Body of pancreas (tissue), 4 donors: ENCODE results near the gene TPSAB1. TPM values are rescaled to one million over a fixed set of nuclear protein-coding genes. Genes with fewer than 3 reads are reported as not detected.
"Not testable (repeated sequence)": the region's sequence is repeated elsewhere in the genome, so short reads cannot be mapped to it uniquely, and the experiment has no call there.

Experiments used
- ATAC-seq: fragments of 150-250 bp; one replicate; pipeline ENCODE4 v1.9.1; 2016
- DNase-seq, 4 donors: peaks; one replicate each; pipeline ENCODE4 v3.0.0-alpha.2; 2019
- H3K27ac ChIP-seq, 4 donors: fragments of 200-600 bp; sonication (generic); 1 replicate in 3 of 4; 2 replicates in 1 of 4; pipeline versions ENCODE4 v1.5.1 to v1.6.1; 2016 to 2019; ENCODE audit warnings: mild to moderate bottlenecking in 1 of 4, mixed read lengths in 1 of 4, moderate library complexity in 1 of 4
- H3K27me3 ChIP-seq, 2 donors: fragments of 200-600 bp; sonication (generic); one replicate each; pipeline ENCODE4 v1.6.0; 2016; ENCODE audit warnings: mild to moderate bottlenecking in 1 of 2
- H3K36me3 ChIP-seq, 2 donors: fragments of 200-600 bp; sonication (generic); replicated peaks in 1 of 2; 2 replicates each; pipeline ENCODE4 v1.5.1; 2016; ENCODE audit warnings: low read depth in 2 of 2; ENCODE audit not compliant: insufficient read depth in 1 of 2
- H3K4me1 ChIP-seq: fragments of 200-600 bp; sonication (generic); one replicate; pipeline ENCODE4 v1.6.0; 2016
- H3K4me3 ChIP-seq, 2 donors: fragments of 200-600 bp; sonication (generic); 1 replicate in 1 of 2; 2 replicates in 1 of 2; pipeline ENCODE4 v1.5.1; 2016 to 2019
- H3K9me3 ChIP-seq, 3 donors: fragments of 200-600 bp; sonication (generic); 1 replicate in 2 of 3; 2 replicates in 1 of 3; pipeline ENCODE4 v1.5.1; 2016
- CTCF ChIP-seq, 7 experiments: fragments of 450-650 bp in 4 of 7; fragments of 200-600 bp in 3 of 7; sonication (generic) in 3 of 7; IDR thresholded peaks; one replicate each; pipeline ENCODE4 v1.5.1; 2016 to 2019; ENCODE audit warnings: antibody characterized with exemption in 7 of 7
- POLR2A ChIP-seq, 3 donors: fragments of 450-650 bp; IDR thresholded peaks; one replicate each; pipeline ENCODE4 v1.6.1; 2016; ENCODE audit warnings: antibody characterized with exemption in 3 of 3, mild to moderate bottlenecking in 2 of 3
- WGBS, 2 donors: methylation state at CpG; one replicate each; pipeline ENCODE4 v1.1.5; 2017; 5-methylcytosine and 5-hydroxymethylcytosine counted together
- intact Hi-C: fragments of 100-400 bp; cut with DNase I; formaldehyde crosslinking; loops from one replicate; pipeline ENCODE4 v1.15.1; 2023
- total RNA-seq, 2 donors: library from RNA; depleted of rRNA; stranded (reverse); fragments of >200 nt; gene quantifications; one replicate each; pipeline ENCODE4 v1.1.0, GENCODE V29; 2016

Gene TPSAB1
- total RNA-seq, 2 donors from 2014 or later = 23.6 to 53.4 TPM

GRCh38 chr16:1223355-1224214, 16.9 kb upstream of the TPSAB1 start:
- H3K27me3 ChIP-seq = no peaks in the 10 kb centered on the region
- H3K27ac ChIP-seq = no peak overlapping the region
- intact Hi-C loops = no loop called here
- ATAC-seq (no peak), DNase-seq (no peak)
- 69 to 78% methylated on average over 23 to 38 of the region's 38 CpGs for WGBS, 2 donors
- H3K4me1 ChIP-seq = no peaks in the 10 kb centered on the region
- TF ChIP-seq CTCF (IDR thresholded peaks at IDR 0.05) (no peak), POLR2A (IDR thresholded peaks at IDR 0.05) (no peak)
- H3K4me3 ChIP-seq = no peak overlapping the region
- H3K36me3 ChIP-seq = no peaks in the 10 kb centered on the region
- no peaks in the 10 kb centered on the region for H3K9me3 ChIP-seq

GRCh38 chr16:1224558-1224957, 15.9 kb upstream of the TPSAB1 start:
- no peaks in the 10 kb centered on the region for H3K27me3 ChIP-seq
- no peaks in the 10 kb centered on the region for H3K9me3 ChIP-seq
- H3K27ac ChIP-seq = no peak overlapping the region
- no peak overlapping the region for H3K4me3 ChIP-seq
- no peaks in the 10 kb centered on the region for H3K4me1 ChIP-seq
- DNase-seq (no peak), ATAC-seq (no peak)
- 64 to 72% methylated on average over 5 of the region's 9 CpGs for WGBS, 2 donors
- TF ChIP-seq CTCF (IDR thresholded peaks at IDR 0.05) (no peak), POLR2A (IDR thresholded peaks at IDR 0.05) (no peak)
- intact Hi-C loops = no loop called here
- H3K36me3 ChIP-seq = no peaks in the 10 kb centered on the region

- no peak for DNase-seq
Measured at GRCh38 chr16:1225051-1225451, 15.5 kb upstream of the TPSAB1 start, which contains the start of gene TPSG1. TSS of gene TPSG1 (minus strand) at chr16:1225268. CDS start at chr16:1225252, 16 bp downstream.

GRCh38 chr16:1225728-1226311, 14.7 kb upstream of the TPSAB1 start:
- H3K27ac ChIP-seq = not testable (repeated sequence)

More at GRCh38 chr16:1225051-1225451, 15.5 kb upstream of the TPSAB1 start, which contains the start of gene TPSG1:
- no peak for ATAC-seq
- no peaks in the 10 kb centered on the region for H3K36me3 ChIP-seq
- intact Hi-C loops = no loop called here
- no peaks in the 10 kb centered on the region for H3K4me1 ChIP-seq
- WGBS, 2 donors = 66 to 68% methylated on average over 5 to 10 of the region's 10 CpGs
- TF ChIP-seq POLR2A (IDR thresholded peaks at IDR 0.05) (no peak), CTCF (IDR thresholded peaks at IDR 0.05) (no peak)
- no peaks in the 10 kb centered on the region for H3K27me3 ChIP-seq
- H3K9me3 ChIP-seq = no peaks in the 10 kb centered on the region
- H3K27ac ChIP-seq = no peak within 1 kb of the TSS
- no peak within 1 kb of the TSS for H3K4me3 ChIP-seq

GRCh38 chr16:1226692-1227091, 13.8 kb upstream of the TPSAB1 start:
- H3K9me3 ChIP-seq, ATAC-seq, H3K4me3 ChIP-seq, DNase-seq, H3K4me1 ChIP-seq, H3K27ac ChIP-seq, intact Hi-C loops, H3K36me3 ChIP-seq, H3K27me3 ChIP-seq: not testable (repeated sequence)
- WGBS, 2 donors = 40% methylated on average over 5 of the region's 14 CpGs; no CpG with 5 or more reads in 1 of the 2 donors

More at GRCh38 chr16:1225728-1226311, 14.7 kb upstream of the TPSAB1 start:
- H3K9me3 ChIP-seq, intact Hi-C loops, H3K4me3 ChIP-seq, H3K36me3 ChIP-seq, DNase-seq, H3K4me1 ChIP-seq, ATAC-seq, H3K27me3 ChIP-seq: not testable (repeated sequence)
- WGBS, 2 donors = 31 to 58% methylated on average over 8 to 24 of the region's 24 CpGs

GRCh38 chr16:1228227-1228626, 12.3 kb upstream of the TPSAB1 start:
- WGBS, 2 donors = 57 to 72% methylated on average over 3 to 6 of the region's 7 CpGs
- H3K27ac ChIP-seq, H3K36me3 ChIP-seq, DNase-seq, H3K27me3 ChIP-seq, H3K9me3 ChIP-seq, ATAC-seq, H3K4me3 ChIP-seq, H3K4me1 ChIP-seq, intact Hi-C loops: not testable (repeated sequence)

GRCh38 chr16:1229476-1229875, 11.0 kb upstream of the TPSAB1 start:
- H3K27ac ChIP-seq, H3K27me3 ChIP-seq, H3K4me1 ChIP-seq, H3K4me3 ChIP-seq, DNase-seq, ATAC-seq, intact Hi-C loops, H3K9me3 ChIP-seq, H3K36me3 ChIP-seq: not testable (repeated sequence)
- WGBS, 2 donors = no CpG with 5 or more reads among the region's 13 CpGs

- H3K27me3 ChIP-seq, ATAC-seq, H3K36me3 ChIP-seq, H3K27ac ChIP-seq, H3K4me1 ChIP-seq, H3K4me3 ChIP-seq, H3K9me3 ChIP-seq, DNase-seq, intact Hi-C loops: not testable (repeated sequence)
- no CpG with 5 or more reads among the region's 11 CpGs for WGBS, 2 donors
Measured at GRCh38 chr16:1230084-1230470, 10.4 kb upstream of the TPSAB1 start, which contains the start of gene TPSB2. TSS of gene TPSB2 (minus strand) at chr16:1230184. CDS start at chr16:1229951, 233 bp downstream.
